A549 (cell line): Measurements from ENCODE around the gene ANO2. TPM values are rescaled to one million over a fixed set of nuclear protein-coding genes. Genes with fewer than 3 reads are reported as not detected.

ENCODE experiments used
- ATAC-seq, 2 experiments: fragments of 200-7000 bp in 1 of 2; fragments of >200 bp in 1 of 2; cut with Nextera tagmentation in 1 of 2; cut with Tn5 transposase in 1 of 2; 3 replicates each; pipeline versions ENCODE4 v1.8.0 to v1.9.1; 2018 to 2020; ENCODE audit warnings: mild to moderate bottlenecking in 1 of 2, moderate library complexity in 1 of 2
- CTCF ChIA-PET: fragments of 300-600 bp; sonication (Branson Sonifier 250); formaldehyde crosslinking; extraction: SDS; loops from one replicate; lab custom pipeline; 2021; ENCODE audit warnings: antibody characterized with exemption, inconsistent platforms; lab: Yijun Ruan, JAX
- POLR2A ChIA-PET: fragments of 350-600 bp; formaldehyde crosslinking; extraction: SDS; loops from one replicate; lab custom pipeline; 2021; ENCODE audit warnings: antibody characterized with exemption, inconsistent platforms; lab: Yijun Ruan, JAX
- DNase-seq, 2 experiments: peaks; one replicate each; pipeline versions ENCODE4 v3.0.0 to v3.0.0-alpha.2; 2011 to 2016; ENCODE audit warnings: low read depth in 1 of 2, low spot score in 1 of 2
- FAIRE-seq: peaks from 2 replicates; lab custom pipeline; 2011; peaks lifted over from hg19 to GRCh38; lab: Jason Lieb, UNC
- H3K27ac ChIP-seq, 2 experiments: fragments of >200 bp; sonication (Bioruptor Twin); formaldehyde crosslinking; 3 replicates each; pipeline ENCODE4 v1.5.1; 2016 to 2017
- H3K4me1 ChIP-seq: fragments of >200 bp; sonication (Bioruptor Twin); formaldehyde crosslinking; 3 replicates; pipeline ENCODE4 v1.6.1; 2016
- H3K4me2 ChIP-seq: fragments of >200 bp; sonication (Bioruptor Twin); formaldehyde crosslinking; 3 replicates; pipeline ENCODE4 v1.6.1; 2016
- H3K4me3 ChIP-seq: fragments of >200 bp; sonication (Bioruptor Twin); formaldehyde crosslinking; 3 replicates; pipeline ENCODE4 v1.5.1; 2016
- H3K9me3 ChIP-seq: fragments of >200 bp; sonication (Bioruptor Twin); formaldehyde crosslinking; 3 replicates; pipeline ENCODE4 v1.6.1; 2016
- CBX8 ChIP-seq: fragments of 200-600 bp; sonication (generic); IDR thresholded peaks from 2 replicates; pipeline ENCODE4 v1.6.1; 2016
- EP300 ChIP-seq, 2 experiments: fragments of >200 bp; sonication (Bioruptor Twin); formaldehyde crosslinking; IDR thresholded peaks; 2 replicates in 1 of 2; 3 replicates in 1 of 2; pipeline ENCODE4 v1.6.1; 2016 to 2017
- FOSB ChIP-seq: fragments of 250-450 bp; sonication (Bioruptor Pico); IDR thresholded peaks from 2 replicates; pipeline ENCODE4 v1.5.0; 2020; ENCODE audit warnings: mild to moderate bottlenecking, moderate library complexity
- FOXS1 ChIP-seq: fragments of 250-450 bp; sonication (Bioruptor Pico); IDR thresholded peaks from 2 replicates; pipeline ENCODE4 v1.5.0; 2020; ENCODE audit warnings: mild to moderate bottlenecking, moderate library complexity
- GATA3 ChIP-seq: IDR thresholded peaks from 2 replicates; pipeline ENCODE4 v1.6.1; 2012; ENCODE audit warnings: borderline replicate concordance
- HDAC2 ChIP-seq: fragments of 200-600 bp; sonication (generic); IDR thresholded peaks from 2 replicates; pipeline ENCODE4 v1.6.1; 2016
- HEYL ChIP-seq: fragments of 250-450 bp; sonication (Bioruptor Pico); IDR thresholded peaks from 2 replicates; pipeline ENCODE4 v1.8.0; 2021; ENCODE audit warnings: mild to moderate bottlenecking, moderate library complexity
- HOXB13 ChIP-seq: fragments of 250-450 bp; sonication (Bioruptor Pico); IDR thresholded peaks from 2 replicates; pipeline ENCODE4 v1.5.0; 2020; ENCODE audit warnings: low read depth, mild to moderate bottlenecking, moderate library complexity
- HOXB5 ChIP-seq: fragments of 250-450 bp; sonication (Bioruptor Pico); IDR thresholded peaks from 2 replicates; pipeline ENCODE4 v1.5.0; 2020; ENCODE audit warnings: mild to moderate bottlenecking, moderate library complexity
- JUNB ChIP-seq: fragments of >200 bp; sonication (Bioruptor Twin); formaldehyde crosslinking; IDR thresholded peaks from 2 replicates; pipeline ENCODE4 v1.6.1; 2016
- MYC ChIP-seq: IDR thresholded peaks from 2 replicates; pipeline ENCODE4 v1.6.1; 2012; ENCODE audit warnings: mild to moderate bottlenecking, inconsistent platforms, low read length, improper control_type of control experiment, borderline replicate concordance
- RARB ChIP-seq: fragments of 250-450 bp; sonication (Bioruptor Pico); IDR thresholded peaks from 2 replicates; pipeline ENCODE4 v1.8.0; 2021; ENCODE audit warnings: mild to moderate bottlenecking, moderate library complexity
- SREBF2 ChIP-seq: fragments of 450-650 bp; IDR thresholded peaks from 2 replicates; pipeline ENCODE4 v1.6.1; 2014; ENCODE audit warnings: mild to moderate bottlenecking, moderate library complexity
- ZC3H11A ChIP-seq: fragments of 450-650 bp; IDR thresholded peaks from 2 replicates; pipeline ENCODE4 v1.6.1; 2014; ENCODE audit warnings: antibody characterized with exemption, mild to moderate bottlenecking
- ZSCAN20 ChIP-seq: fragments of 250-450 bp; sonication (Bioruptor Pico); IDR thresholded peaks from 2 replicates; pipeline ENCODE4 v1.8.0; 2022; ENCODE audit warnings: mild to moderate bottlenecking, moderate library complexity
- WGBS: methylation state at CpG from one replicate; pipeline ENCODE4 v1.1.6; 2017; ENCODE audit errors: missing lambda C conversion rate; 5-methylcytosine and 5-hydroxymethylcytosine counted together
- polyA plus RNA-seq, 4 experiments: library from polyadenylated mRNA; depleted of rRNA in 3 of 4; stranded (reverse); fragments of >200 nt; fragmentation: RNase III in 1 of 4; extraction: RNeasy Plus Mini Kit Qiagen cat#74134 plus additional on column Dnase treatment in 1 of 4; gene quantifications; 2 replicates in 3 of 4; 3 replicates in 1 of 4; pipeline ENCODE4 v1.2.3, GENCODE V29; 2011 to 2017
- TF ChIP-seq, protein P1 (sequence below): fragments of 150-350 bp; IDR thresholded peaks from 2 replicates; pipeline ENCODE4 v1.6.1; 2014; ENCODE audit warnings: low read depth, mild to moderate bottlenecking, low read length
- TF ChIP-seq, protein P2 (sequence below): fragments of >200 bp; sonication (Bioruptor Twin); formaldehyde crosslinking; IDR thresholded peaks from 3 replicates; pipeline ENCODE4 v1.6.1; 2016
- TF ChIP-seq, protein P3 (sequence below): IDR thresholded peaks from 2 replicates; pipeline ENCODE4 v1.6.1; 2012; ENCODE audit warnings: low read depth, borderline replicate concordance
- TF ChIP-seq, protein P4 (sequence below): fragments of 250-450 bp; sonication (Bioruptor Pico); IDR thresholded peaks from 2 replicates; pipeline ENCODE4 v1.5.0; 2021; ENCODE audit warnings: mild to moderate bottlenecking, moderate library complexity, borderline replicate concordance
- TF ChIP-seq, protein P5 (sequence below): IDR thresholded peaks from 2 replicates; pipeline ENCODE4 v1.6.1; 2012

Gene ANO2
- polyA plus RNA-seq, 2 of the 4 experiments (the other 2 are of a cell fraction) = not detected

DNA sequence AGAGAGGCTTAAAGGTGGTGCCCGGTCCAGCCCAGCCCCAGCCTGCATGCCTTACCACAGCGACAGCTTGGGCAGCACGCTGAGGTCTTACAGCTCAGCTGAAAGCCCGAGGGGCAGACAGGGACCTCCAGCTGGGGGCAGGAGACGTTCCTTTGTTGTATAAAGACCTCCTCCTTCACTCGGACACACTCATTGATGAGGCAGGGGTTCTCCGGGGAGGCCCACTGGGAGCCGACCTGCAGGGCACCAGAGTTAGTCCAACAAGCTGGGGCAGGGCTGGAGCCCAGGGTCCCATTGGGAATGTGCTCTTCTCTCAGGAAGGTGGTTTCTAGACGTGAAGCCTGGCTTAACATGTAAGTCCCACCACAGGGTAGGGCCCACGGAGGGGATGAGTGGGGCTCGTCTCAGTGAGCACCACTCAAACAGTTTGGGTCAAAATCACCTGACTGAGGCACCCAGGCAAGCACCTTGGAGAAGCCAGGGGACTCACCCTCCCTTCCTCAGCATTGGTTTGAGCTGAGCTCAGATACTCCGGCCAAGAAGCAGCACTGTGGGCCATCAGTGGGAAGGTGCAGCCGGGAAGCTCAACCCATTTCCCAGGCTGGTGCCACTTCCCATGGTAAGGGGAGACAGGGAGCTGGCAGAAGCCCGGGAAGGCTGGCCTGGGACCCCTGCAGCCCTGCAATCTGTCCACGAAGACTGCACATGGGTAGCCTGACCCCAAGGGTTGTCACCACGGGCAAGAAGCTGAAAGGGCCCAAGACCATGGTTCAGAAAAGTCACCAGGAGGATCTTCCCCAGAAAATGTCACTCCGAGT lies 24.3 kb upstream of the ANO2 start:
- Histone ChIP-seq H3K4me2 (no peak overlapping the region), H3K9me3 (no peaks in the 10 kb centered on the region), H3K27ac (no peak overlapping the region), H3K4me1 (no peaks in the 10 kb centered on the region), H3K4me3 (no peak overlapping the region)
- CTCF ChIA-PET = interaction anchor here (1.0 to 7.1 kb wide), 3 partner anchors 21 to 70 kb away, joined by 3 to 57 read pairs (median 4); no protein-coding TSS in a partner anchor
- POLR2A ChIA-PET = no interaction called here
- DNase-seq = no peak
- no peak for FAIRE-seq
- 42% methylated on average over 15 of the region's 17 CpGs for WGBS
- no peak for TF ChIP-seq ZC3H11A
- TF ChIP-seq ZSCAN20 = no peak
- TF ChIP-seq, protein P1, sequence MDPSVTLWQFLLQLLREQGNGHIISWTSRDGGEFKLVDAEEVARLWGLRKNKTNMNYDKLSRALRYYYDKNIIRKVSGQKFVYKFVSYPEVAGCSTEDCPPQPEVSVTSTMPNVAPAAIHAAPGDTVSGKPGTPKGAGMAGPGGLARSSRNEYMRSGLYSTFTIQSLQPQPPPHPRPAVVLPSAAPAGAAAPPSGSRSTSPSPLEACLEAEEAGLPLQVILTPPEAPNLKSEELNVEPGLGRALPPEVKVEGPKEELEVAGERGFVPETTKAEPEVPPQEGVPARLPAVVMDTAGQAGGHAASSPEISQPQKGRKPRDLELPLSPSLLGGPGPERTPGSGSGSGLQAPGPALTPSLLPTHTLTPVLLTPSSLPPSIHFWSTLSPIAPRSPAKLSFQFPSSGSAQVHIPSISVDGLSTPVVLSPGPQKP = no peak
- TF ChIP-seq SREBF2 = no peak
- TF ChIP-seq FOXS1 (CRISPR knock-in tag) = no peak
- TF ChIP-seq GATA3 = no peak
- TF ChIP-seq HOXB13 (CRISPR knock-in tag) = no peak
- TF ChIP-seq, protein P2, sequence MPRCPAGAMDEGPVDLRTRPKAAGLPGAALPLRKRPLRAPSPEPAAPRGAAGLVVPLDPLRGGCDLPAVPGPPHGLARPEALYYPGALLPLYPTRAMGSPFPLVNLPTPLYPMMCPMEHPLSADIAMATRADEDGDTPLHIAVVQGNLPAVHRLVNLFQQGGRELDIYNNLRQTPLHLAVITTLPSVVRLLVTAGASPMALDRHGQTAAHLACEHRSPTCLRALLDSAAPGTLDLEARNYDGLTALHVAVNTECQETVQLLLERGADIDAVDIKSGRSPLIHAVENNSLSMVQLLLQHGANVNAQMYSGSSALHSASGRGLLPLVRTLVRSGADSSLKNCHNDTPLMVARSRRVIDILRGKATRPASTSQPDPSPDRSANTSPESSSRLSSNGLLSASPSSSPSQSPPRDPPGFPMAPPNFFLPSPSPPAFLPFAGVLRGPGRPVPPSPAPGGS = no peak
- TF ChIP-seq HOXB5 = no peak
- no peak for ATAC-seq

DNA sequence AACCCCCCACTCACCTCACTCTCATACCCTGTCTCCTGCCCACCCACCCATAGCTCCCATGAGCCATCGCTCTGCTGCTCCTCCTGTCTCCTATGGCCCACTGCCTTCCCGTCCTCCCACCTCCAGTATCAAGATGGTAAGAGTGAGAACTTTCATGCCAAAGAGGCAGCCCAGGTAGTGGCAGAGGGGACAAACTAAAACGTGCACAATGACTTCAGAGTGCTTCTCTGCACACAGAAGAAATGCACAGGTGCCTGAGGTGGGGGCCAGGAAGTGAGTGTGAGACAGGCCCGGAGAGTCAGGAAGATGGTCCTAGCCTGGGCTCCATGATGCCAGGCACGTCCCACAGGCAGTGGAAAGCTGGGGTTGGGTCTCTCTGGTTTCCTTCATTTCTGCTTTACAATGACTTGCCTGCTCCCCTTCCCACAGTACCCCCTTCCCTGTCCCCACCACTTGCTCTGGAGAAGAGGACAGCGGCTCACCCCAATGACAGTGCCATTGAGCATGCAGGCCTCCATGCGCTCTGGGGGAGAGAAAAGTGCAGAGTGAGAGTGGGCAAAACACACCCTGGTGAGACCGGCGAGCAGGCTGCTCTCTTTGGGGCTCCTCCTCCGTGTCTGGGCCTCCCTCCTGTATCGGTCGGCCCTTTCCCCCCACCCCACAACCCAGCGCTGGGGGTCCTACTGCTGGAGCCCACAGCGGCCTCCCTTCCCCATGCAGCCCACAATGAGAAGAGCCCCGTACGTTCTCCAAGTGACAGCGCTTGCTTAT lies 22.8 kb upstream of the ANO2 start:
- TF ChIP-seq JUNB (no peak), HDAC2 (no peak), ZSCAN20 (no peak), EP300 (IDR thresholded peaks at IDR 0.05) (no peak), HEYL (no peak), CBX8 (no peak), MYC (no peak), RARB (no peak), FOSB (CRISPR knock-in tag) (no peak)
- TF ChIP-seq, protein P3, sequence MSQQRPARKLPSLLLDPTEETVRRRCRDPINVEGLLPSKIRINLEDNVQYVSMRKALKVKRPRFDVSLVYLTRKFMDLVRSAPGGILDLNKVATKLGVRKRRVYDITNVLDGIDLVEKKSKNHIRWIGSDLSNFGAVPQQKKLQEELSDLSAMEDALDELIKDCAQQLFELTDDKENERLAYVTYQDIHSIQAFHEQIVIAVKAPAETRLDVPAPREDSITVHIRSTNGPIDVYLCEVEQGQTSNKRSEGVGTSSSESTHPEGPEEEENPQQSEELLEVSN = no peak
- TF ChIP-seq, protein P4, sequence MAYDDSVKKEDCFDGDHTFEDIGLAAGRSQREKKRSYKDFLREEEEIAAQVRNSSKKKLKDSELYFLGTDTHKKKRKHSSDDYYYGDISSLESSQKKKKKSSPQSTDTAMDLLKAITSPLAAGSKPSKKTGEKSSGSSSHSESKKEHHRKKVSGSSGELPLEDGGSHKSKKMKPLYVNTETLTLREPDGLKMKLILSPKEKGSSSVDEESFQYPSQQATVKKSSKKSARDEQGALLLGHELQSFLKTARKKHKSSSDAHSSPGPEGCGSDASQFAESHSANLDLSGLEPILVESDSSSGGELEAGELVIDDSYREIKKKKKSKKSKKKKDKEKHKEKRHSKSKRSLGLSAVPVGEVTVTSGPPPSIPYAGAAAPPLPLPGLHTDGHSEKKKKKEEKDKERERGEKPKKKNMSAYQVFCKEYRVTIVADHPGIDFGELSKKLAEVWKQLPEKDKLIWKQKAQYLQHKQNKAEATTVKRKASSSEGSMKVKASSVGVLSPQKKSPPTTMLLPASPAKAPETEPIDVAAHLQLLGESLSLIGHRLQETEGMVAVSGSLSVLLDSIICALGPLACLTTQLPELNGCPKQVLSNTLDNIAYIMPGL = no peak
- TF ChIP-seq, protein P5, sequence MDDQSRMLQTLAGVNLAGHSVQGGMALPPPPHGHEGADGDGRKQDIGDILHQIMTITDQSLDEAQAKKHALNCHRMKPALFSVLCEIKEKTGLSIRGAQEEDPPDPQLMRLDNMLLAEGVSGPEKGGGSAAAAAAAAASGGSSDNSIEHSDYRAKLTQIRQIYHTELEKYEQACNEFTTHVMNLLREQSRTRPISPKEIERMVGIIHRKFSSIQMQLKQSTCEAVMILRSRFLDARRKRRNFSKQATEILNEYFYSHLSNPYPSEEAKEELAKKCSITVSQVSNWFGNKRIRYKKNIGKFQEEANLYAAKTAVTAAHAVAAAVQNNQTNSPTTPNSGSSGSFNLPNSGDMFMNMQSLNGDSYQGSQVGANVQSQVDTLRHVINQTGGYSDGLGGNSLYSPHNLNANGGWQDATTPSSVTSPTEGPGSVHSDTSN = no peak
- H3K4me3 ChIP-seq = no peak overlapping the region
- CTCF ChIA-PET = interaction anchor here (1.4 to 7.1 kb wide), 2 partner anchors 11 to 22 kb away, joined by 3 to 57 read pairs; no protein-coding TSS in a partner anchor
- no peak overlapping the region for H3K4me2 ChIP-seq
- no peaks in the 10 kb centered on the region for H3K9me3 ChIP-seq
- WGBS = 51% methylated on average over 17 of the region's 17 CpGs
- H3K27ac ChIP-seq = no peak overlapping the region
- no peaks in the 10 kb centered on the region for H3K4me1 ChIP-seq
- ATAC-seq (no peak), DNase-seq (no peak), FAIRE-seq (no peak)
- POLR2A ChIA-PET = no interaction called here
